GM21447 (cell line): ENCODE results near the gene FAU.
"Not testable (repeated sequence)": the region's sequence is repeated elsewhere in the genome, so short reads cannot be mapped to it uniquely, and the experiment has no call there.

ENCODE experiments used
- ATAC-seq: cut with Tn5 transposase; IDR thresholded peaks from one replicate; pipeline ENCODE4 v1.9.1; 2021; ENCODE audit not compliant: unreplicated experiment

FAU gene

DNA sequence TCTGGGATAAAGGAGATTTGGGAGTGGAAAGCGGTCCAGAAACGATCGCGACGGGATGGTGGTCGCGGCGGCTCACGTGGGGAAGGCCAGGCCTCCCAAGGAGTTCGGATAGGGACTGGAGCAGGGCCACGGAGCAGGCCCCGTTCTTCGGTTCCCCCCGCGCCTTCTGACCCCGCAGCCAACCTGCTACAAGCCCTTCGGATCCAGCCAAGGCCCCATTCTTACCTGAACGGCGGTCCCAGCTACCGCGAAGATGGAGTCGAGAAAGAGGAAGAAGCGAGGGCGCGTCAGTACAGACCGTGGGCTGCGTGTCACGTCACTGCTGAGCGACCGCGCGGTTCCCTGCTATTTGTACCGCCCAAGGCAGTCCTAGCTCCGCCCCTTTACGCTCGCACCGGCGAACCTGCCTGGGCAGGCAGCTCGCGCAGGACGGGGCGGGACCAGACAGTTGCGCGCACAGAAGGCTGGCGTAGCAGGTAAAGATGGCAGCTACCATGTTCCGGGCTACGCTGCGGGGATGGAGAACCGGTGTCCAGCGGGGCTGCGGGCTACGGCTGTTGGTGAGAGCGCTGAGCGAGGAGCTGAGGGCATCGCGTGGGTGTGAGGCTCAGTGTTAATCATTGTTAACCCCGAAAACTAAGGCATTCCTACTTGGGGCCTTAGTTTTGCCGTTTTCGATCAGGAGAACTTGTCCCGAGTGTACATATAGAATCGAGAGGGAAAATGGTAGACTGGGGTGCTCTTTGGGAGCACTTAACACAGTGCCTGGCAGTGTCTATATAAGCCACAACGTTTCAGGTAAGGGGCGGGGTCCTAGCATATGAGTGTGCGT lies at the start of gene FAU, which contains the start of gene MRPL49:
FAU (minus strand) TSS at position 270 of the 832 bp plus-strand sequence. CDS start 321 bp downstream, outside the sequence.
MRPL49 (plus strand) TSS at position 457 of the 832 bp plus-strand sequence; CDS start at position 483, 26 bp downstream.
- ATAC-seq, result peak; percentile 54

DNA sequence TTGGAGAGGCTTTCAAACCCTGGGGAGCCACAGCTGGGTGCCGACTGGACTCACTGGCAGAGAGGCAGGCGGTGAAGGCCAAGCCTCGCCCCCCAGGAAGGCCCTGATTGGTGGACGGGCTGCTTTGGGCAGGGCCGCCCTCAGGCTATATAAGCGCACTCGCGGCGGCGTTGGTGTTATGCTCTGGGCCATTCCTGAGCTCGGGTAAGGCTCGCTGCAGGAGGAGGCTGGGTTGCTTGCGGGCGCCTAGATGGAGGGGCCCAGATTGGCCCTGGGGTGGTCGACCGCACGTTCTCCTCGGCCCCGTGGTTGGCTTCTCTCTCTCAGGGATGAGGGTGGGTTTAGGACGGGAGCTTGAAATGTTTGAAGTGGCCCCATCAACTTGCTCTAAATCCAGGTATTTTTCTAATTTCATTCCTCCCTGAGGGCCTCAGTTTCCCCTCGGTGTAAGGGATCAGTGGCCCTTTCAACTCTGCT lies 48.2 kb upstream of the FAU start, which contains the start of gene SPDYC:
SPDYC (plus strand) TSS at position 176 of the 477 bp plus-strand sequence. CDS start 1,125 bp downstream, outside the sequence.
- no peak for ATAC-seq

DNA sequence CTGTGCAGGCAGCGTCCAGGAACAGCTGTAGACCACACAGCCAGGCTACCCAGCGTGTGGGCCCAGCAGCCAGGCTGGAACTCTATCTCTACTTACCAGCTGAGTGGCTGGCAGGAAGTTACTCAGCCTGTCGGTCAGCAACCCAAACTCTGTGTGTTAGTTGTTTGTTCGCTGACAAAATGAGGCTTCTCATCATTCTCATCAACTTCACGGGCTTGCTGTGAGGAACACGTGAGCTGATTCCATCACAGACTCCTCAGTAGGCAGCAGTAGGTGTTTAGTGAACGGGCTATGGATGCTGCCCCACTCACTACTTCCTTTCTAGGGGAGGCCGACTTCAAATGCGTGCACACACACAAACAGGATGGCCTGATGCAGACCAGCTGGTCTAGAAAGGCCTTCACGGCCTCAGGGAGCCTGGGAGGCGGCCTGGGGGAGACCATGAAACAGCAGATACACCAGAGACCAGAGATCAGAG lies 47.3 kb upstream of the FAU start:
- no peak for ATAC-seq

DNA sequence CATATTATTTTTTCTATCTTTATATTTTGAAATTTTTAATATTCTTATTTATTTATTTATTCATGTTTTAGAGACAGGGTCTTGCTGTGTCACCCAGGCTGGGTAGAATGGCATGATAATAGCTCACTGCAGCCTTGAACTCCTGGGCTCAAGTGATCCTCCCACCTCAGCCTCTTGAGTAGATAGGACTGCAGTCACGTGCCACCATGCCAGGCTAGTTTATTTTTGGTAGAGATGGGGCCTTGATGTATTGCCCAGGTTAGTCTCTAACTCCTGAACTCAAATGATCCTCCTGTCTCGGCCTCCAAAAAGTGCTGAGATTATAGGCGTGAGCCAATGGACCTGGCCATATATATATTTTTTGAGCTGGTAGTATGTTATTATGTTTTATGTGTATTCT lies 45.7 kb upstream of the FAU start:
- no peak for ATAC-seq

DNA sequence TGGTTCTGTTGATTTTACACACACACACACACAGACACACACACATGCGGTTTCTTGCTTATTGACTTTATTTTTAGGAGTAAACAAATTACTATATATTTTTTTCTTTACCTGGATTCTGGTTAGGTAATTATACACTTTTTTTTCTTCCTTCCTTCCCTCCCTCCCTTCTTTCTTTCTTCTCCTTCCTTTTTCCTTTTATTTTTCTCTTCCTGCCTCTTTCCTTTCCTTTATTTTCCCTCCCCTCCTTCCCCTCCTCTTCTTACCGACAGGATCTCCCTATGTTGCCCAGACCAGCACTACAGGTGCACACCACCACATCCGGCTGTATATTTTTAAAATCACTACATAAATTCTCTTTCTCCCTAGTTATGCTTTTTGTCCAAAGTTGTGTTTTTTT lies 45.0 kb upstream of the FAU start:
- no peak for ATAC-seq

DNA sequence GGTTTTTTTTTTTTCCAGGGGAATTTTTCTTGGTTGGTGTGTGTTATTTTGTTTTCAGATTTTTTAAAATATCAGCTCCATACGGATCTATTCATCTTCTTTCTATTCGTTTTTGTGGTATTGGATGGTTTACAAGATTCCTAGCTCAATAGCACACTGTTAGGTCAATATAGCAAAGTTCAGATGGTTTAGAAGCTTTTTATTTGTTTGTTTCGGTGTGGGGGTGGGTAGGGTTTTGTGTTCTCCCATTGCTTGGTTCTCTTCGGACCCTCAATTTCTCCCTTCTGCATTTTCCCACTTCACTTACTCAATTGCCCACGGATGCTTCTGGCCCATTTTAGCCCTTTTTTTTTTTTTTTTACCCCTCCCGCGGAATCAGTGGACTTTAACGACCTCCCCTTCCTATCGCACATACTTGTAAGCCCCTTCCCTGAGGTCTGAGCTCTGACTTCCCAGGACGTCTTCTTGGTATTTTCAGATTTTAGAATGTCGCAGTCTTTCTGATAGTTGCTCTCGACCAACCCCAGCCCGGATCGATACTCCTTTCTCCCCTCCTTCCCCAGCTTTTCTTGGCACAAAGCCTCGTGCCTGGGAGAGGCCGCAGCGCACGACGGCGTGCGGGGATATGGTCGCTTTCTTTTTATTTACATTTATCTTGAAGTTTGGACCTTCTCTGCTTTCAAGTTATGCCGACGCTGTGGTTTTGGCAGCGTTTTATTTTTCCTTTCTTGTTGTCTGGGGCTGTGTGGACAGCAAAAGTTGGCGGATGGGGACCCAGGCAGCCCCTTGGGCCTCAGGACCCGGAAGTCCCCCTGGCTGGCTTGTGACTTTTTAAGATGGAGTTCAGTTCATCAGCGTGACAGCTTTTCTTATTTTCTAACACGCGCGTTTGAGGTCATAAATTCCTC lies 43.7 kb upstream of the FAU start:
- no peak for ATAC-seq

DNA sequence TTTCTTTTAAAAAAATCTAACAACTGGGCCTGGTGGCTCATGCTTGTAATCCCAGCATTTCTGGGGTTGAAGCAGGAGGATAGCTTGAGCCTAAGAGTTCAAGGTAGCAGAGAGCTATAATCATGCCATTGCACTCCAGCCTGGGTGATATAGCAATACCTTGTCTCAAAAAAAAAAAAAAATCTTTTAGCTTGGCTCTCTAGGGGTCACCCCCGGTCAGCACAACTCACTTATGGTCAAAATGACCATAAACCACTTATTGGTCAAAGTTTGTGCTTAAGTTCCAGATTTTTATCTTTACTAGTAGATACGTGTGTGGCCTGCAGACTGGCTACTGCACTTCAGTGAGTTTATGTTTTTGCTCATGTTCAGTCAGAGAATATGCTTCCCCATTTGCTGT lies 41.8 kb upstream of the FAU start:
- ATAC-seq, result no peak

DNA sequence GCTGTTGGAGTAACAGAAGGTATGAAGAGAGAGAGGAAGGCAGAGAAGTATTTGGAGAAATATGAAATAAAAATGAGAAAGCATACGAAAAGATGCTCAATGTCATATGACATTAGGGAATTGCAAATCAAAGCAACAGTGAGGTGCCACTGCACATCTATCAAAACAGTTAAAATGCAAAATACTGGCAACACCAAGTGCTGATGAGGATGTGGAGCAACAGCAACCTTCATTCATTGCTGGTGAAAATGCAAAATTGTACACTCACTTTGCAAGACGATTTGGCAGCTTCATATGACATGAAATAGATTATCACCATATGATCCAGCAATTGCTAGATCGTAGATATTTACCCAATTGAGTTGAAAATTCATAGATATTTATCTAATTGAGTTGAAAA lies 38.7 kb upstream of the FAU start:
- ATAC-seq, result no peak

DNA sequence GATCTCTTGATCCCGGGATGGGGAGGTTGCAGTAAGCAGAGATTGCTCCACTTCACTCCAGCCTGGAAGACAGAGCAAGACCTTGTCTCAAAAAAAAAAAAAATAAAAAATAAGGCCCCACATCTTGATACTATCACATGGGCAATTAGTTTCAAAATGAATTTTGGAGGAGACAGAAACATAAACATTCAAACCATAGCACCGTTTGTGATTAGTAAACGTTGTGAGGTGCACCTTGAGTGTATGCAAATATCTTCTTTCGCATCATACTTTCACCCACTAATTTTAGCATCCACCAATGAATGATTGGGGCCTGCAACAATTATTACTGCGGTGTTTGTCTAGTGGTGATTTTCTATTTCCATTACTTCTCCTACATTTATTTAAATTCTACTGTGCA lies 37.1 kb upstream of the FAU start:
- ATAC-seq, result peak; percentile 83

DNA sequence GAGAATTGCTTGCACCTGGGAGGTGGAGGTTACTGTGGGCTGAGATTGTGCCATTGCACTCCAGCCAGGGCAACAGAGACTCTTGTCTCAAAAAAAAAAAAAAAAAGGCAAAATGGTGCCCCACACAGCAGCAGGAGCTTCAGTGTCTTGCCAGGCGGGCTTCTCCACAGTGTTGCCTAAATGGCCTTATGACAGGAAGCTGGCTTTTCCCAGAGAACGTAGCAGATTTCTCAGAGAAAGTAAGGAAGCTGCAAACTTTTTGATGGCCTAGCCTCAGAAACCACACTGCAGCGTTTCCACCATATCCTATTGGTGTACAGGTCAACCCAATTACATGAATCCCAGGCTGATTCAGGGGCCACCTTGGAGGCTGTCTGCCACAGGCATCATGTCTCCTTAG lies 35.4 kb upstream of the FAU start:
- no peak for ATAC-seq

DNA sequence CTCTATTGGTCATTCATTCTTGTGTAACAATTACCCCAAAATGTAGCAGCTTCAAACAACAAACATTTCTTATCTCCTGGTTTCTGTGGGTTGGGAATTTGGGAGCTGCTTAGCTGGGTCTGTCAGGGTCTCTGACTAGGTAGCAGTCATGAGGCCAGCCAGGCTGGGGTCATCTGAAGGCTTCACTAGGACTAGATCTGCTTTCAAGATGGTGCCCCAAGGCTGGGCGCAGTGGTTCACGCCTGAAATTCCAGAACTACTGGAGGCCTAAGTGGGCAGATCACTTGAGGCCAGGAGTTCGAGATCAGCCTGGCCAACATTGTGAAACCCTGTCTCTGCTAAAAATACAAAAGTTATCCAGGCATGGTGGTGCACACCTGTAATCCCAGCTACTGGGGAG lies 35.0 kb upstream of the FAU start:
- no peak for ATAC-seq

DNA sequence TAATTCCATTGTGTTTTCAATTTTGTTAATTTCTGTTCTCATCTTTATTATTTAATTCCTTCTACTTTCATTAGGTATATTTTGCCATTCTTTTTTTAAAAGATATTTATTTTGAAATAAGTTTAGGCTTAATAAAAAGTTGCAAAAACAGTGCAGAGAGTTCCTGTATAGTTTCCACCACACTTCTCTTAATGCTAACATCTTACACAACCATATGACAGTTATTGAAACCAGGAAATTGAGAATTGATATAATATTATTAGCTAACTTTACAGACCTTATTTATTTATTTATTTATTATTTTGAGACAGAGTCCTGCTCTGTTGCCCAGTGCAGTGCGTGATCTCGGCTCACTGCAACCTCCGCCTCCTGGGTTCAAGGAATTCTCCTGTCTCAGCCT lies 34.3 kb upstream of the FAU start:
- ATAC-seq, result no peak

DNA sequence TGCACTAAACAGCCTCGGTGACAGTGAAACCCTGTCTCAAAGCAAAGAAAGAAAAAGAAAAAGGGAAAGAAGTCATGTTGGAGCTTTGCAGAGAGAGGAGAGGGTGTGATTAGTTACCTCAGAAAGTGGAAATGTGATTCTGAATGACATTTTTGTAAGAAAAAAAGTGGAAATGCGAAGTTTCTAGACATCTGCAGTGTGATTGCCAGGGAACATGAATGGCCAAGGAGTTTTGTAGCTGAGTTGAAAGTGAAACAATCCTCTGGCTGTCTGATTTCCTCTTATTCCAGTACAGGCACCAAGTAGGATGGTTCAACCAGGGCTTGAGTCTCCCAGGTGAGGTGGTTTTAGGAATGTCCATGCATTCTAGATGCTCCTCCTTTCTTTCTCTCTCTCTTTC lies 30.2 kb upstream of the FAU start:
- no peak for ATAC-seq

DNA sequence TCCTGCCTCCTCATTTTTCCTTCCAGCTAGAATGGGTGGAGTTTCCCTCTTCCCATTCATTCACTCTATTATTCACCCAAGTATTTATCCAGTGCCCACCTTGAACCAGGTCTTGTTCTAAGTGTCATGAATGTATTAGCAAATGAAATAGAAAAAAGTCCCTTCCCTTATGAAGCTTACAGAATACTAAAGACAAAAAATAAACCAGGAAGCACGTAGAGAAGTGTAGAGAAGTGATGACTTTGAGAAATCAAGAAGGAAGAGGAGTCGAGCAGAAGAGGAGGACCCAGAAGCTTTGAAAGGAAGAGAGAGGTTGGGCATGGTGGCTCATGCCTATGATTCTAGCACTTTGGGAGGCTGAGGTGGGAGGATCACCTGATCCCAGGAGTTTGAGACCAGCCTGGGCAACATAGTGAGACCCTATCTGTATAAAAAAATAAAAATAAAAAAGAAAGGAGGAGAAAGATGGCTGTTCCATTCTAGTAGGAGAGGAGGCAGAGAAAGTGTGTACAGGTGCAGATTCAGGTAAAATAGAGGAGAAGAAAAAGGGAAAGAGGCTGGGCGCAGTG lies 29.5 kb upstream of the FAU start:
- ATAC-seq, result no peak

DNA sequence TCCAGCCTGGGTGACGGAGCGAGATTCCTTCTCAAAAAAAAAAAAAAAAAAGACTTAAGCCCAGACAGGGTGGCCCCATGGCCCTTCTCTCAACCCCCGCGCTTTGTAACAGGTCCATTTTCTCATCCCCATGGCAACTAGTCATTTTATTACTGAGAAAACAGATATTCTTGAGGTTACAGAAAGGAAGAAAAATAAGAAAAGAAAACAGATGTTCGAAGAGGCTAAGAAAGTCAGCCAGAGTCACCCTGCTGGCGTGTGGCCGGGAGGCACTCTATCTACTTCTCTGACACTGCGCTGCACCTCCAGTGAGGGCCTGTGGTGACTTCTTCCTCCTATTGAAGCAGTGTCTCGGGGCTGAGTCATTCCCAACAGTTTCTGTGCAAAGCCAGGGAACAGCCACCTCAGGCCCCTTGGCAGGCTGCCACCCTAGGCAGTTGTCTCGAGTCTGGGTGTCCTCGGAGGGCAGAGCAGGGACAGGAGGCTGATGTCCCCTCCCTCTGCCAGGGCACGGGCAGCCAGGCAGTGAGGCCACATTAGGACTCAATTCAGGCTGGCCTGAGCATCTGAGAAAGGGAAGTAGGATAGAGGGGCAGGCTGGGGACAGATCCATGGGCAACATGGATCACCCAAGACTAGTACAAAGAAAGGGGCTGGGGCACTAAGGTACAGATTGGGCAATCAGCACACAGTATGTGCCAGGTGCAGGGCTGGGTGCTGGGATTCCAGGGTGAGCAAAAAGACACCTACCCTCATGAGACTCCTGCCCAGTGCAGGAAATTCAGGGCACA lies 28.8 kb upstream of the FAU start:
- peak; percentile 48 for ATAC-seq

DNA sequence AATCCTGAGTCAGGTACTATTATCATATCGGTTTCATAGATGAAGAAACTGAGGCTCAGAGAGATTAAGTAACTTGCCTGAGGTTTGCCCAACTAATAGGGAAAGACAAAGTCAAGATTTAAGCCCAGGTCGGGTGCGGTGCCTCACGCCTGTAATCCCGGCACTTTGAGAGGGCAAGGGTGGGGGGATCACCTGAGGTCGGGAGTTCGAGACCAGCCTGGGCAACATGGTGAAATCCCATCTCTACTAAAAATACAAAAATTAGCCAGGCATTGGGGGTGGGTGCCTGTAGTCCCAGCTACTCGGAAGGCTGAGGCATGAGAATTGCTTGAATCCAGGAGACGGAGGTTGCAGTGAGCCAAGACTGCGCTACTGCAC lies 28.2 kb upstream of the FAU start:
- not testable (repeated sequence) for ATAC-seq

DNA sequence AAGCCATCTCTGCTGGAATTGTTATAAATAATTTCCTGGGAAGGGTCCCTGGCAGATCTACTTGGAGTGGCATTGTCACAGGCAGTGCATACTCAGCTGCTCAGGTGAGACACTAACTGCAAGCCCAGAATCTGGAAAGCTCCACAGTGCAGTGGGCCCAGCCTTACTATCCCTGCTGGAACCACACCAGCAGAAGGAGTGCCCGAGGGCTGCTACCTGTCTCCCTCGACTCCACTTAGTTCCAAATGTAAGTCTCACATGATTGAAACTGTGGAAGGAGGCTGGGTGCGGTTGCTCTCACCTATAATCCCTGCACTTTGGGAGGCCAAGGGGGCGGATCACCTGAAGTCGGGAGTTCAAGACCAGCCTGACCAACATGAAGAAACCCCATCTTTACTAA lies 26.7 kb upstream of the FAU start:
- no peak for ATAC-seq

DNA sequence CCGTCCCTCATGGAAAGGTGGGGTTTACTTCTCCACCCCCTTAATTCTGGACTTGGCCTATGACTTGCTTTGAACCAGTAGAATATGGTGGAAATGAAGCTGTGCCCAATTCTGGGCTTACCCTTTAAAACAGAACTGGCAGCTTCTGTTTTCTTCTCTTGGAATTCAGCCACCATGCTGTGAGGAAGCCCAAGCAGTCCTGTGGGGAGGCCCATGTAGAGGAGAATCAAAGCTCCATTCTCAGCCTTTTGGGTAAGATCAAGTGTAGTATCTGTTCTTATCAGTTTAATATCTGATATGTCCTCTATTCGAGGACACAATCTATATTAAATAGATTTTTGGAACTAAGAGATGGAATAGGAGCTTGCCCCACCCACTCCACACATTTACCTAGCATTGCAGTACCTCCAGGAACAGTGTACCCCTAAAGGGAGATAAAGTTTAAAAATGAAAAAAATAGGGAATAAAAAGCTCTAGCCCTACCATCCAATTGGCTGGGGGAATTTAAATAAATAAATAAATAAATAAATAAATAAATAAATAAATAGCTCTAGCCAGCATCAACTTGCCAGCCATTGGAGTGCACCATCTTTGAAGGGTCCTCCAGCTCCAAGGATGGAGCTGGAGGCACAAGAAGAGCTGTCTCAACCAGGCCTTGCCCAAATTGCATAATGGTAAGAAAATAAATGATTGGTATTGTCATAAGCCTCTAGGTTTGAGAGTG lies 25.6 kb upstream of the FAU start:
- no peak for ATAC-seq

DNA sequence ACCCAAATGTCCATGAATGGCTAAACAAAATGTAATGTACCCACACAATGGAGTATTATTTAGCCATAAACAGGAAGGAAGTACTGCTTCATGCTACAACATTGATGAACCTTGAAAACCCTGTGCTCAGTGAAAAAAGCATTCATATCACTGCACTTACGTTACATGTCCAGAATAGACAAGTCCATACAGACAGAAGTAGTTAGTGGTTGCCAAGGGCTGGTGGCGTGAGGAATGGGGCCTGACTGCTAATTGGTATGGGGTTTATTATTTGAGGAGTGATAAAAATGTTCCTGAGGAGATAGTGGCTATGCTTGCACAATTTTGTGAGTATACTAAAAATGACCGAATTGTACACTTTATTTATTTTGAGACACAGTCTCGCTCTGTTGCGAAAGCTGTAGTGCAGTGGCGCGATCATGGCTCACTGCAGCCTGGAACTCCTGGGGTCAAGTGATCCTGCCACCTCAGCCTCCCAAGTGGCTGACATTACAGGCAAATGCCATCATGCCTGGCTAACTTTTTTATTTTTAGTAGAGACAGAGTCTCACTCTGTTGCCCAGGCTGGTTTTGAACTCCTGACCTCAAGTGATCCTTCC lies 20.1 kb upstream of the FAU start:
- ATAC-seq, result no peak
